H1 (cell line): Measurements from ENCODE around the gene PCCA. TPM values are rescaled to one million over a fixed set of nuclear protein-coding genes. Genes with fewer than 3 reads are reported as not detected.

Experiments used
- CTCF ChIA-PET: fragments of 300-600 bp; sonication (Branson Sonifier 250); formaldehyde crosslinking; loops from one replicate; lab custom pipeline; 2021; ENCODE audit not compliant: partially characterized antibody; lab: Charles Lee
- POLR2A ChIA-PET: fragments of 300-600 bp; sonication (Branson Sonifier 250); formaldehyde crosslinking; loops from one replicate; lab custom pipeline; 2021; ENCODE audit warnings: inconsistent platforms; ENCODE audit not compliant: partially characterized antibody; lab: Charles Lee
- DNase-seq, 2 experiments: peaks; one replicate each; pipeline versions ENCODE4 v3.0.0 to v3.0.0-alpha.2; 2010 to 2022; ENCODE audit warnings: low spot score in 2 of 2, low read depth in 1 of 2, mixed read lengths in 1 of 2
- FAIRE-seq: peaks from 2 replicates; lab custom pipeline; 2011; peaks lifted over from hg19 to GRCh38; lab: Jason Lieb, UNC
- H2AFZ ChIP-seq: 2 replicates; pipeline ENCODE4 v1.8.1; 2012; ENCODE audit warnings: low read length, inconsistent platforms
- H2AK5ac ChIP-seq: 2 replicates; pipeline ENCODE4 v1.6.1; 2013; ENCODE audit warnings: low read depth, low read length
- H2BK120ac ChIP-seq: replicated peaks from 2 replicates; pipeline ENCODE3; 2013; ENCODE audit warnings: low read depth, low read length, inconsistent platforms
- H2BK12ac ChIP-seq: 2 replicates; pipeline ENCODE4 v1.6.1; 2013; ENCODE audit warnings: low read depth, low read length
- H2BK15ac ChIP-seq: 2 replicates; pipeline ENCODE4 v1.6.1; 2013; ENCODE audit warnings: low read length
- H2BK20ac ChIP-seq: 2 replicates; pipeline ENCODE4 v1.6.1; 2013; ENCODE audit warnings: low read length
- H2BK5ac ChIP-seq: 2 replicates; pipeline ENCODE4 v1.6.1; 2013; ENCODE audit warnings: low read depth, low read length
- H3K14ac ChIP-seq: 2 replicates; pipeline ENCODE4 v1.6.1; 2013; ENCODE audit warnings: inconsistent platforms; ENCODE audit not compliant: insufficient read length
- H3K18ac ChIP-seq: 2 replicates; pipeline ENCODE4 v1.6.1; 2013; ENCODE audit warnings: low read length; ENCODE audit errors: extremely low read depth
- H3K23ac ChIP-seq: 2 replicates; pipeline ENCODE4 v1.6.1; 2013; ENCODE audit warnings: inconsistent platforms; ENCODE audit not compliant: insufficient read length
- H3K23me2 ChIP-seq: 2 replicates; pipeline ENCODE4 v1.6.1; 2013; ENCODE audit warnings: low read depth, low read length
- H3K27ac ChIP-seq: 2 replicates; pipeline ENCODE4 v1.6.1; 2011; ENCODE audit warnings: low read depth, low read length, inconsistent platforms
- H3K27me3 ChIP-seq, 4 experiments: replicated peaks in 1 of 4; 1 replicate in 1 of 4; 2 replicates in 3 of 4; pipeline versions ENCODE4 v1.6.1 to v1.8.1; 2011 to 2013; ENCODE audit warnings: low read length in 3 of 4, mild to moderate bottlenecking in 3 of 4, inconsistent platforms in 2 of 4, mixed read lengths in 2 of 4, moderate library complexity in 1 of 4; ENCODE audit not compliant: control insufficient read depth in 3 of 4, insufficient read depth in 3 of 4; ENCODE audit errors: extremely low read depth in 1 of 4
- H3K36me3 ChIP-seq, 4 experiments: 2 replicates each; pipeline versions ENCODE4 v1.6.1 to v1.8.1; 2011 to 2013; ENCODE audit warnings: mild to moderate bottlenecking in 4 of 4, low read length in 3 of 4, moderate library complexity in 2 of 4, control low read depth in 1 of 4, inconsistent platforms in 1 of 4; ENCODE audit not compliant: insufficient read depth in 4 of 4, control insufficient read depth in 2 of 4
- H3K4ac ChIP-seq: replicated peaks from 2 replicates; pipeline ENCODE3; 2013; ENCODE audit warnings: low read length, low read depth, mixed read lengths, inconsistent platforms; ENCODE audit not compliant: insufficient read length
- H3K4me1 ChIP-seq, 4 experiments: replicated peaks in 1 of 4; 1 replicate in 1 of 4; 2 replicates in 3 of 4; pipeline versions ENCODE4 v1.6.1 to v1.8.1; 2011 to 2013; ENCODE audit warnings: low read length in 3 of 4, inconsistent platforms in 2 of 4, mixed read lengths in 1 of 4; ENCODE audit not compliant: insufficient read depth in 4 of 4, control insufficient read depth in 3 of 4
- H3K4me2 ChIP-seq, 2 experiments: 2 replicates each; pipeline versions ENCODE4 v1.6.1 to v1.8.1; 2011 to 2013; ENCODE audit warnings: low read depth in 2 of 2, low read length in 2 of 2, control low read depth in 1 of 2, inconsistent platforms in 1 of 2, mild to moderate bottlenecking in 1 of 2; ENCODE audit not compliant: insufficient read depth in 1 of 2
- H3K4me3 ChIP-seq, 4 experiments: fragments of 200-600, 300-600 bp in 1 of 4; sonication (generic), shearing (Covaris generic), sonication (Bioruptor Twin) in 1 of 4; 2 replicates each; pipeline versions ENCODE4 v1.5.1 to v1.8.1; 2011 to 2016; ENCODE audit warnings: low read length in 4 of 4, low read depth in 3 of 4, control low read depth in 2 of 4, inconsistent platforms in 2 of 4, mild to moderate bottlenecking in 2 of 4, mixed read lengths in 1 of 4, moderate library complexity in 1 of 4; ENCODE audit not compliant: insufficient read depth in 2 of 4; ENCODE audit errors: extremely low read depth in 1 of 4
- H3K56ac ChIP-seq: replicated peaks from 2 replicates; pipeline ENCODE3; 2013; ENCODE audit warnings: low read depth, mild to moderate bottlenecking, mixed read lengths, low read length, inconsistent platforms; ENCODE audit not compliant: insufficient read length
- H3K79me1 ChIP-seq: 2 replicates; pipeline ENCODE4 v1.6.1; 2013; ENCODE audit warnings: low read depth, low read length, control low read depth
- H3K79me2 ChIP-seq, 2 experiments: 2 replicates each; pipeline versions ENCODE4 v1.6.1 to v1.8.1; 2012 to 2013; ENCODE audit warnings: low read length in 2 of 2, mild to moderate bottlenecking in 2 of 2, inconsistent platforms in 1 of 2; ENCODE audit not compliant: insufficient read depth in 2 of 2, control insufficient read depth in 1 of 2
- H3K9ac ChIP-seq, 4 experiments: replicated peaks in 1 of 4; 1 replicate in 1 of 4; 2 replicates in 3 of 4; pipeline versions ENCODE4 v1.6.1 to v1.8.1; 2011 to 2013; ENCODE audit warnings: low read depth in 3 of 4, low read length in 3 of 4, control low read depth in 2 of 4, mild to moderate bottlenecking in 2 of 4, moderate library complexity in 2 of 4, inconsistent platforms in 1 of 4; ENCODE audit errors: extremely low read depth in 1 of 4
- H3K9me3 ChIP-seq, 2 experiments: 2 replicates each; pipeline versions ENCODE4 v1.6.1 to v1.8.1; 2012 to 2013; ENCODE audit warnings: mild to moderate bottlenecking in 2 of 2, moderate library complexity in 2 of 2, control low read depth in 1 of 2, inconsistent platforms in 1 of 2, low read depth in 1 of 2, low read length in 1 of 2, mixed read lengths in 1 of 2; ENCODE audit not compliant: insufficient read depth in 2 of 2
- H4K20me1 ChIP-seq, 2 experiments: replicated peaks in 1 of 2; 2 replicates each; pipeline versions ENCODE3 to v1.8.1; 2011 to 2013; ENCODE audit warnings: inconsistent platforms in 2 of 2, low read length in 2 of 2, mild to moderate bottlenecking in 1 of 2; ENCODE audit not compliant: insufficient read depth in 2 of 2, control insufficient read depth in 1 of 2
- H4K5ac ChIP-seq: 2 replicates; pipeline ENCODE4 v1.6.1; 2013; ENCODE audit warnings: low read length, low read depth, mixed read lengths, inconsistent platforms; ENCODE audit not compliant: insufficient read length
- H4K8ac ChIP-seq: 2 replicates; pipeline ENCODE4 v1.8.0; 2013; ENCODE audit warnings: mild to moderate bottlenecking, moderate library complexity, low read length, inconsistent platforms; ENCODE audit not compliant: insufficient read depth; ENCODE audit errors: extremely low read depth
- H4K91ac ChIP-seq: replicated peaks from 2 replicates; pipeline ENCODE3; 2013; ENCODE audit warnings: low read length, mixed read lengths, inconsistent platforms; ENCODE audit not compliant: insufficient read length
- BACH1 ChIP-seq: IDR thresholded peaks from 2 replicates; pipeline ENCODE4 v1.6.1; 2012; ENCODE audit warnings: low read length, improper control_type of control experiment
- JUND ChIP-seq: IDR thresholded peaks from 2 replicates; pipeline ENCODE4 v1.6.1; 2011; ENCODE audit warnings: mild to moderate bottlenecking, improper control_type of control experiment, low read length
- MAFK ChIP-seq: IDR thresholded peaks from 2 replicates; pipeline ENCODE4 v1.6.1; 2012; ENCODE audit warnings: low read depth, mild to moderate bottlenecking, improper control_type of control experiment, low read length
- POLR2AphosphoS5 ChIP-seq: IDR thresholded peaks from 2 replicates; pipeline ENCODE4 v1.6.1; 2011; ENCODE audit warnings: low read depth, low read length
- RBBP5 ChIP-seq: IDR thresholded peaks from 2 replicates; pipeline ENCODE4 v1.7.1; 2012; ENCODE audit warnings: low read depth, mild to moderate bottlenecking, inconsistent platforms, low read length, moderate library complexity, borderline replicate concordance
- SP2 ChIP-seq: IDR thresholded peaks from 2 replicates; pipeline ENCODE4 v1.6.1; 2012; ENCODE audit warnings: mild to moderate bottlenecking, low read length, inconsistent platforms
- SUZ12 ChIP-seq: fragments of 200-600 bp; sonication (generic); IDR thresholded peaks from 2 replicates; pipeline ENCODE4 v1.6.1; 2012; ENCODE audit warnings: mild to moderate bottlenecking, inconsistent platforms, low read length, moderate library complexity, mixed read lengths
- TEAD4 ChIP-seq: IDR thresholded peaks from 2 replicates; pipeline ENCODE4 v1.6.1; 2012; ENCODE audit warnings: low read depth, low read length, inconsistent platforms, mixed read lengths
- WGBS, 2 experiments: shearing (Covaris generic) in 1 of 2; methylation state at CpG; one replicate each; pipeline versions ENCODE4 v1.1.6 to v1.1.7; 2013 to 2015; ENCODE audit warnings: low lambda C conversion rate in 2 of 2, mixed read lengths in 2 of 2, inconsistent platforms in 1 of 2, low coverage in 1 of 2, missing lambda C conversion rate in 1 of 2; ENCODE audit not compliant: insufficient replicate concordance in 2 of 2, insufficient coverage in 1 of 2, insufficient read length in 1 of 2; ENCODE audit errors: extremely low coverage in 1 of 2, missing lambda C conversion rate in 1 of 2; 5-methylcytosine and 5-hydroxymethylcytosine counted together
- polyA plus RNA-seq, 7 experiments: library from polyadenylated mRNA; depleted of rRNA in 3 of 7; stranded (reverse) in 5 of 7; unstranded in 2 of 7; fragments of >200 nt in 5 of 7; fragments of 200-250 nt in 2 of 7; gene quantifications; 1 replicate in 5 of 7; 2 replicates in 1 of 7; 4 replicates in 1 of 7; pipeline versions ENCODE4 v1.2.1 to v1.2.3, GENCODE V29; 2011 to 2013; ENCODE audit warnings: missing spikeins in 2 of 7, mixed read lengths in 2 of 7
- total RNA-seq: library from RNA; stranded (reverse); fragmentation: NEBNext Ultra II Directional; extraction: Animal tissue kit (Norgen Biotek cat#: 25700); gene quantifications from 2 replicates; pipeline ENCODE4 v1.2.1, GENCODE V29; 2021

Gene PCCA
- total and polyA plus RNA-seq, 2 of the 8 experiments (the other 6 are each of a cell fraction or from before 2014, with no cell fraction given), result 18.4 to 49.8 TPM

- H3K79me2 ChIP-seq, result no peaks in the 10 kb centered on the region
- ChIA-PET CTCF (interaction anchor here (1.0 kb wide), 1 partner anchor 243 kb away, joined by 3 read pairs; no protein-coding TSS in a partner anchor), POLR2A (no interaction called here)
- H2BK20ac ChIP-seq, result no peak overlapping the region
- no peak overlapping the region for H2BK15ac ChIP-seq
- H3K9ac ChIP-seq, result no peak overlapping the region
- no peak overlapping the region for H3K4me3 ChIP-seq
- TF ChIP-seq BACH1 (no peak), SUZ12 (no peak), SP2 (no peak), TEAD4 (no peak), POLR2AphosphoS5 (no peak), JUND (no peak), MAFK (no peak), RBBP5 (no peak)
- no peak overlapping the region for H4K5ac ChIP-seq
- H3K18ac ChIP-seq, result no peak overlapping the region
- H2BK120ac ChIP-seq, result no peak overlapping the region
- no peak for FAIRE-seq
- H4K20me1 ChIP-seq, result no peaks in the 10 kb centered on the region
- no peak overlapping the region for H3K4ac ChIP-seq
- H3K36me3 ChIP-seq, result no peaks in the 10 kb centered on the region
- 100% methylated on average over 1 of the region's 1 CpG; no CpG with 5 or more reads in 1 of the 2 experiments for WGBS, 2 experiments
- no peaks in the 10 kb centered on the region for H3K79me1 ChIP-seq
- no peak overlapping the region for H3K14ac ChIP-seq
- no peak overlapping the region for H3K27ac ChIP-seq
- no peak overlapping the region for H3K23ac ChIP-seq
- no peaks in the 10 kb centered on the region for H3K27me3 ChIP-seq
- no peak overlapping the region for H2AFZ ChIP-seq
- no peak overlapping the region for H2BK5ac ChIP-seq
- no peak overlapping the region for H3K4me2 ChIP-seq
- DNase-seq, result no peak
- no peaks in the 10 kb centered on the region for H3K23me2 ChIP-seq
- H3K9me3 ChIP-seq, result no peaks in the 10 kb centered on the region
- no peak overlapping the region for H2BK12ac ChIP-seq
- H3K4me1 ChIP-seq, result peaks cover 2 to 6% (median 5%) of the 10 kb centered on the region in 4 experiments; a peak in 4 of 7 replicates
- no peak overlapping the region for H4K91ac ChIP-seq
- no peak overlapping the region for H2AK5ac ChIP-seq
- no peak overlapping the region for H4K8ac ChIP-seq
- no peak overlapping the region for H3K56ac ChIP-seq
Observed at GRCh38 chr13:100497389-100497788, 408.5 kb downstream of the PCCA start.
